OCI-LY1 (cell line): Measurements from ENCODE around the gene U2SURP.
A peak's percentile ranks its signal among the peaks of the same experiment; 100 is the strongest.

Experiments used
- H2AFZ ChIP-seq: fragments of 200-600 bp; sonication (generic), shearing (Covaris generic); 2 replicates; pipeline ENCODE4 v1.6.0; 2014; ENCODE audit warnings: antibody characterized with exemption, mild to moderate bottlenecking, low read length
- H3F3A ChIP-seq: fragments of 200-600 bp; sonication (generic), shearing (Covaris generic); 2 replicates; pipeline ENCODE4 v1.6.0; 2014; ENCODE audit warnings: mild to moderate bottlenecking, antibody characterized with exemption, low read length, moderate library complexity; ENCODE audit not compliant: insufficient read depth
- H3K27ac ChIP-seq: fragments of 200-600 bp; sonication (generic); 2 replicates; pipeline ENCODE4 v1.5.1; 2014; ENCODE audit warnings: low read length, mixed run types, mild to moderate bottlenecking, low read depth; ENCODE audit not compliant: poor library complexity, severe bottlenecking
- H3K27me3 ChIP-seq: fragments of 200-600 bp; sonication (generic); 2 replicates; pipeline ENCODE4 v1.6.0; 2014; ENCODE audit warnings: antibody characterized with exemption, mild to moderate bottlenecking, low read length, moderate library complexity; ENCODE audit not compliant: insufficient read depth
- H3K36me3 ChIP-seq: fragments of 200-600 bp; sonication (generic); 2 replicates; pipeline ENCODE4 v1.6.1; 2014; ENCODE audit warnings: mild to moderate bottlenecking, antibody characterized with exemption, low read length, moderate library complexity, mixed read lengths; ENCODE audit not compliant: insufficient read depth
- H3K4me1 ChIP-seq: fragments of 200-600 bp; sonication (generic); 2 replicates; pipeline ENCODE4 v1.5.1; 2014; ENCODE audit warnings: mild to moderate bottlenecking, low read length, moderate library complexity; ENCODE audit not compliant: insufficient read depth, severe bottlenecking
- H3K4me2 ChIP-seq: fragments of 200-600 bp; sonication (generic), shearing (Covaris generic); 2 replicates; pipeline ENCODE4 v1.6.1; 2014; ENCODE audit warnings: low read length
- H3K4me3 ChIP-seq: fragments of 200-600 bp; sonication (generic); 2 replicates; pipeline ENCODE4 v1.5.1; 2014; ENCODE audit warnings: low read length, low read depth, mild to moderate bottlenecking, mixed read lengths; ENCODE audit not compliant: poor library complexity, severe bottlenecking
- H3K79me2 ChIP-seq: fragments of 200-600 bp; shearing (Covaris generic); 2 replicates; pipeline ENCODE4 v1.6.1; 2016; ENCODE audit warnings: mixed run types, low read length, mixed read lengths; ENCODE audit not compliant: insufficient read depth
- H3K9ac ChIP-seq: fragments of 200-600 bp; sonication (generic), shearing (Covaris generic); 2 replicates; pipeline ENCODE4 v1.6.1; 2014; ENCODE audit warnings: mild to moderate bottlenecking, low read length, mixed read lengths
- H3K9me2 ChIP-seq: fragments of 200-600 bp; sonication (generic), shearing (Covaris generic); 2 replicates; pipeline ENCODE4 v1.6.1; 2014; ENCODE audit warnings: low read depth, mild to moderate bottlenecking, low read length, mixed read lengths
- H3K9me3 ChIP-seq: fragments of 200-600 bp; shearing (Covaris generic); 2 replicates; pipeline ENCODE4 v1.6.1; 2014; ENCODE audit warnings: low read length, mixed read lengths
- H4K20me1 ChIP-seq: fragments of 200-600 bp; sonication (generic), shearing (Covaris generic); 2 replicates; pipeline ENCODE4 v1.6.0; 2016; ENCODE audit warnings: mild to moderate bottlenecking, low read length; ENCODE audit not compliant: insufficient read depth
- CTCF ChIP-seq: fragments of 200-600 bp; sonication (generic), shearing (Covaris generic); IDR thresholded peaks from 2 replicates; pipeline ENCODE4 v1.5.1; 2017; ENCODE audit warnings: mild to moderate bottlenecking, antibody characterized with exemption, low read length, moderate library complexity, mixed read lengths
- EZH2 ChIP-seq: fragments of 200-600 bp; sonication (generic), shearing (Covaris generic); IDR thresholded peaks from 2 replicates; pipeline ENCODE4 v1.8.0; 2017; ENCODE audit warnings: borderline replicate concordance, mixed run types, mild to moderate bottlenecking, antibody characterized with exemption, low read length, moderate library complexity, mixed read lengths

U2SURP gene

GRCh38 chr3:143035466-143036211 lies 34.3 kb downstream of the U2SURP start:
- peaks cover 98% of the 10 kb centered on the region for H3K36me3 ChIP-seq
- no peak for TF ChIP-seq CTCF
- no peak for TF ChIP-seq EZH2
- no peak overlapping the region for H3K9ac ChIP-seq
- no peak overlapping the region for H3K27ac ChIP-seq
- no peaks in the 10 kb centered on the region for H3K27me3 ChIP-seq
- peaks cover 14% of the 10 kb centered on the region for H3F3A ChIP-seq
- H3K79me2 ChIP-seq = peaks cover 9% of the 10 kb centered on the region; the same call in 1 of the 2 replicates
- H3K4me3 ChIP-seq = no peak overlapping the region
- no peaks in the 10 kb centered on the region for H3K4me1 ChIP-seq
- 0 out of 2 replicates have a peak, but pooled peaks cover 5% of the 10 kb centered on the region for H4K20me1 ChIP-seq
- H3K9me2 ChIP-seq = no peaks in the 10 kb centered on the region
- H2AFZ ChIP-seq = no peak overlapping the region
- no peak overlapping the region for H3K4me2 ChIP-seq
- H3K9me3 ChIP-seq = no peaks in the 10 kb centered on the region

- no peak overlapping the region for H2AFZ ChIP-seq
- H3K4me3 ChIP-seq = no peak overlapping the region
- no peaks in the 10 kb centered on the region for H3K27me3 ChIP-seq
- no peak overlapping the region for H3K27ac ChIP-seq
- peaks cover 96% of the 10 kb centered on the region for H3K36me3 ChIP-seq
- H3K9me2 ChIP-seq = no peaks in the 10 kb centered on the region
- peaks cover 14% of the 10 kb centered on the region for H3F3A ChIP-seq
- H3K4me2 ChIP-seq = no peak overlapping the region
- H3K9ac ChIP-seq = no peak overlapping the region
- H4K20me1 ChIP-seq = peaks cover 5% of the 10 kb centered on the region; the same call in 1 of the 2 replicates
- no peaks in the 10 kb centered on the region for H3K4me1 ChIP-seq
- H3K9me3 ChIP-seq = no peaks in the 10 kb centered on the region
- H3K79me2 ChIP-seq = peaks cover 16% of the 10 kb centered on the region; the same call in 1 of the 2 replicates
- TF ChIP-seq EZH2 (no peak), CTCF (no peak)
Measured at GRCh38 chr3:143036557-143036956, 35.2 kb downstream of the U2SURP start.

GRCh38 chr3:143037867-143038266 lies 36.5 kb downstream of the U2SURP start:
- H3K9me3 ChIP-seq = no peaks in the 10 kb centered on the region
- no peak overlapping the region for H3K4me2 ChIP-seq
- no peaks in the 10 kb centered on the region for H3K9me2 ChIP-seq
- no peaks in the 10 kb centered on the region for H3K4me1 ChIP-seq
- TF ChIP-seq CTCF (peak; percentile 42), EZH2 (no peak)
- H3K9ac ChIP-seq = no peak overlapping the region
- peaks cover 95% of the 10 kb centered on the region for H3K36me3 ChIP-seq
- peaks cover 16% of the 10 kb centered on the region; the same call in 1 of the 2 replicates for H3K79me2 ChIP-seq
- peaks cover 14% of the 10 kb centered on the region for H3F3A ChIP-seq
- H4K20me1 ChIP-seq = peaks cover 5% of the 10 kb centered on the region; the same call in 1 of the 2 replicates
- no peak overlapping the region for H2AFZ ChIP-seq
- no peak overlapping the region for H3K4me3 ChIP-seq
- no peak overlapping the region for H3K27ac ChIP-seq
- no peaks in the 10 kb centered on the region for H3K27me3 ChIP-seq
